GM10847 (cell line): ENCODE data around the gene FUT8.

ENCODE experiments used
- POLR2A ChIP-seq: IDR thresholded peaks from 2 replicates; pipeline ENCODE4 v1.6.1; 2011; ENCODE audit not compliant: insufficient read length; ENCODE audit errors: extremely low read depth

The FUT8 gene

GRCh38 chr14:65550779-65551643 is 138.5 kb downstream of the FUT8 start:
- TF ChIP-seq POLR2A, result no peak

- no peak for TF ChIP-seq POLR2A
Measured at GRCh38 chr14:65552724-65553123, 140.2 kb downstream of the FUT8 start.

GRCh38 chr14:65554837-65555236 is 142.3 kb downstream of the FUT8 start:
- no peak for TF ChIP-seq POLR2A

- no peak for TF ChIP-seq POLR2A
Measured at GRCh38 chr14:65555358-65555757, 142.8 kb downstream of the FUT8 start.

- no peak for TF ChIP-seq POLR2A
Measured at GRCh38 chr14:65558363-65558762, 145.8 kb downstream of the FUT8 start.

GRCh38 chr14:65560340-65561027 is 148.0 kb downstream of the FUT8 start:
- TF ChIP-seq POLR2A, result no peak

- TF ChIP-seq POLR2A, result no peak
Measured at GRCh38 chr14:65564370-65564769, 151.8 kb downstream of the FUT8 start.

- no peak for TF ChIP-seq POLR2A
Measured at GRCh38 chr14:65565948-65566347, 153.4 kb downstream of the FUT8 start.

- no peak for TF ChIP-seq POLR2A
Measured at GRCh38 chr14:65566820-65567522, 154.4 kb downstream of the FUT8 start.

GRCh38 chr14:65574611-65575010 is 162.1 kb downstream of the FUT8 start:
- TF ChIP-seq POLR2A, result no peak

- no peak for TF ChIP-seq POLR2A
Measured at GRCh38 chr14:65575389-65575788, 162.9 kb downstream of the FUT8 start.

GRCh38 chr14:65580973-65581372 is 168.4 kb downstream of the FUT8 start:
- TF ChIP-seq POLR2A, result no peak

GRCh38 chr14:65581378-65581777 is 168.8 kb downstream of the FUT8 start:
- no peak for TF ChIP-seq POLR2A

GRCh38 chr14:65581799-65582198 is 169.3 kb downstream of the FUT8 start:
- TF ChIP-seq POLR2A, result no peak

GRCh38 chr14:65585216-65585615 is 172.7 kb downstream of the FUT8 start:
- no peak for TF ChIP-seq POLR2A
